GM19324 (cell line): ENCODE measurements around the gene PPP2R3B.
"Not testable (repeated sequence)": the region's sequence is repeated elsewhere in the genome, so short reads cannot be mapped to it uniquely, and the experiment has no call there.

Experiments used
- ATAC-seq: cut with Tn5 transposase; IDR thresholded peaks from one replicate; pipeline ENCODE4 v1.9.1; 2021; ENCODE audit warnings: mild to moderate bottlenecking, moderate library complexity; ENCODE audit not compliant: unreplicated experiment, low FRiP score

The PPP2R3B gene

GRCh38 chrX:340641-341423, 45.9 kb downstream of the PPP2R3B start:
- no peak for ATAC-seq

DNA sequence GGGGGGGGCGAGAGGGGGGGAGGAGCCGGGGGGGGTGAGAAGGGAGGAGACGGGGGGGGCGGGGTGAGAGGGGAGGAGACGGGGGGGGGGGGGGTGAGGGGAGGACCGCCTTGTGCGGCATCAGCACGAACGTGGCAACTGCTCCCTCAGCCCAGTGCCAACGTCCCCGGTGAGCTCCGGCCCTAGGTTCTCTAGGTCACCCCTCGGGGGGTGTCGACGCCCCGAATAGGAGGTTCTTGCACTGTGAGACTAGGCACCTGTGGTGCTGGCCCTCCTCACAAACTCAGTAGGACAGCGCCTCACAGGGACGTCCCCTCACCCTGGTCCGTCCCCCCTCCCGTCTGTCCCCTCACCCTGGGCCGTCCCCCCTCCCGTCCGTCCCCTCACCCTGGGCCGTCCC, 46.6 kb downstream of the PPP2R3B start:
- no peak for ATAC-seq

GRCh38 chrX:338836-339400, 47.8 kb downstream of the PPP2R3B start:
- no peak for ATAC-seq

DNA sequence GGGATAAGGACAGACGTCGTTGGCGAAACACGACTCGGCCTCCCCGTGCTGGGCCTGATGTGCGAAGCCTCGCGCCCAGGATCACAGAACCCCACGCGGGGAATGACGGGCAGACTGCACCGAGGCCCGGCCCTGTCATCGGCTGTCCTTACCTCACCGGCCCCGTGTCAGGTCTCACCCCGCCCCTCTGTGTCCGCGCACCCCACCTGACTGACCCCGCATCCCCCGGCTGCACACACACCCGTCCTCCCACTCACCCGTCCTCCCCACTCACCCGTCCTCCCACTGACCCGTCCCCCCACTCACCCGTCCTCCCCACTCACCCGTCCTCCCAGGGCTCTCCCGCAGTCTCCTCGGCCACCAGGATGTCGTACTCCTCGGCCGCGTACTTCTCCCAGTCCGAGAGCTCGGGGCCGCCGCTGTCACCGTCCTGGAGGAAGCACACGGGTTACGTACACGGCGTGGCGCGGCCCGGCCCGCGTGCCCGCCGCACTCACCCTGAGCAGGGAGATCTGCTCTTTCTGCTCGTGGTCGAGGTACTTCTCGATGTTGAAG, 48.3 kb downstream of the PPP2R3B start:
- ATAC-seq: no peak

DNA sequence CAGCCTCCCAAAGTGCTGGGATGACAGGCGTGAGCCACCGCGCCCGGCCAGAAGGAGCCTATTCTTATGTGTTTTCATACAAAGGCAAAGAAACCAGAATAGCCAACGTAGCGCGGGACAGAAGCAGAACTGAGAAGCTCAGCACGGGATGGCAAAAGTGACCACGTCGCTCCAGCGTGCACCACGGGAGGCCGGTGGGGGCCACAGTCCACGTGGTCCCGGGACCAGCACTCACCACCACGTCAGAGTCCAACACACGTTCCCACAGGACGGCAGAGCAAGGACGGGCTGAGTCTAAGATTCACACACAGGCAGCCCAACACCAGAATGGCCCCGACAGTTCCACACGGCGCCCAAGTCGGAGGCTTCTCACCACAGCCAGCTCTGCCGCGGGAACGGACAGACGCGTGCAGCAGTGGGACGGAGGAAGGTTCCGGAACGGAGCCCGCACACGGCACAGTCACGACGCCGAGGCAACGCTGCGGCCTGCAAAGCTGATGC, 49.3 kb downstream of the PPP2R3B start:
- ATAC-seq: no peak

GRCh38 chrX:336227-336626, 50.5 kb downstream of the PPP2R3B start:
- ATAC-seq: no peak

GRCh38 chrX:335758-336155, 51.0 kb downstream of the PPP2R3B start:
- ATAC-seq: no peak

- ATAC-seq: no peak
Measured at GRCh38 chrX:334971-335757, 51.5 kb downstream of the PPP2R3B start.

- ATAC-seq: no peak
Measured at GRCh38 chrX:334331-334891, 52.3 kb downstream of the PPP2R3B start.

DNA sequence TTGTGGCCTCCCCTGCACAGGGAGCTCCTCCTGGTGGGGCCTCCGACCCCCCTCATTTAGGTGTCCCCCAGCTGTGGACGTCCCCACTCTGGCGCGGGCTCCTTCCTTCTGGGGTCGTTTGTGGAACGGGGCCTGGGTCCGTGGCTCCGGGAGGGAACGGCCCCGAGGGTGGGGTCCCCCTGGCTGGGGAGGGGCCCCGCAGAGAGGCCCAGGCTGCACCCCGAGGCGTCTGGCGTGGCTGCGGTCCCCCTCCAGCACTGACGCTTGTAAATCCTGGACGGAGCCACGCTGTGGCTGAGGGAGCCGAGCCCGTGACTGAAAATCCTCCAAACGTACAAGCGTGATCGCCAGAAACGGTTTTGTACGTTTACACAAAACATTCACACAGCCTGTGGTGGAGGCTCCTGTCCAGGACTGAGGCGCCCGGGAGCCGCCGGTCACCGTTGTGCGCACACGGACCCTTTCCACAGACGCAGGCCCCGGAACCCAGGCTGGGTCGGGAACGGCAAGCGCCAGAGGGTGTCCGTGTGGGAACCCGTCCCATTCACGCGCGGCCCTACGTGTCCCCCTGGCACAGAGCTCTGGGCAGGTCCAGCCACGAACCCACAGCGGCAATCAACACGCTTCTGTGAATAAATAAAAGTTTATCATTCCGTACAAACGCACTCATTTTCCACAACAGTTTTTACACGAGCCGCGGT, 52.9 kb downstream of the PPP2R3B start:
- ATAC-seq: no peak

- ATAC-seq: no peak
Measured at GRCh38 chrX:332916-333610, 53.6 kb downstream of the PPP2R3B start.

DNA sequence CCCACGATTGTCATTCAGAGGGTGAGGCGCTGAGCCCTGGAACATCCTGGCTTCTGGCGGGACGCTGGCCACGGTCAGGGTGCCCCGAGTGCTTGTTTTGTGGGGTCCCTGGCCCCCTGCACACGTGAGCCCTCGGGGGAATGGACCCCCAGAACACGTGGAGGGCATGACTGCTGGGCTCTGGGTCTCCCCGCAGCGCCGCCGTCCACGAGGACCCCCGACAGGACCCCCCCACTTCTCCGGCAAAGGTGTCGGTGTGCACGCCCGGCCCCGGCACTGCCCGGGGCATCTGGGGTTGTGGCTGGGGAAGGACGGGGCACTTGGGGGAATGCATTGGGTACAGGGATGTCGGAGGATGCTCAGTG, 54.2 kb downstream of the PPP2R3B start:
- ATAC-seq: no peak

DNA sequence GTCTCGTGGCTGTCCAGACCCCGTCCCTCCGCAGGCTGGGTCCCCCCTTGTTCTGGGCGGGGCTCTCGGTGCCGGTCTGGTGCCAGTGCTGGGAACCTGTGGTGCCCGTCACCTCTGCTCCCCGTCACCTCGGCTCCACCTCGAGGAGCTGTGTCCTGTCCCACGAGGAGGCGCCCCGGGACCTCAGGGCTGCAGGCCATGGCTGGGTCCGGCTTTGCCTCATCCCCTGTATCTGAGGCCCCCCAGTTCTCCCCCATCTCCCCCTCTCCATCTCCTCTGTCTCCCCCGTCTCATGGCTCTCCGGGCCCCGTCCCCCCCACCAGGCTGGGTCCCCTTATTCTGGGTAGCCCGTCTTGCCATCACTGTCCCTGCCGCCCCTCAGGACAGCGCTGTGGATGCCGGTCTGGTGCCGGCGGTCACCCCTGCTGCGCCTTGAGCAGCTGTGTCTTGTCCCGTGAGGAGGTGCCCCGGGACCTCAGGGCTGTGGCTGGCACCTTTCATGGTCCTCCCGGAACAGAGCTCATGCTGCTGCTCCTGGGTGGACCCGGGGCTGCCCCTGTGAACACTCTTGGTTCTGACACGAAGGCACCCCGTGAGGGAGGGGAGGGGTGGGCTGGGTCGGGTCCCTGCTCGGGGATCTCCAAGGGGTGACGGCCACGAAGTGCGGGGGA, 54.7 kb downstream of the PPP2R3B start:
- ATAC-seq: no peak

DNA sequence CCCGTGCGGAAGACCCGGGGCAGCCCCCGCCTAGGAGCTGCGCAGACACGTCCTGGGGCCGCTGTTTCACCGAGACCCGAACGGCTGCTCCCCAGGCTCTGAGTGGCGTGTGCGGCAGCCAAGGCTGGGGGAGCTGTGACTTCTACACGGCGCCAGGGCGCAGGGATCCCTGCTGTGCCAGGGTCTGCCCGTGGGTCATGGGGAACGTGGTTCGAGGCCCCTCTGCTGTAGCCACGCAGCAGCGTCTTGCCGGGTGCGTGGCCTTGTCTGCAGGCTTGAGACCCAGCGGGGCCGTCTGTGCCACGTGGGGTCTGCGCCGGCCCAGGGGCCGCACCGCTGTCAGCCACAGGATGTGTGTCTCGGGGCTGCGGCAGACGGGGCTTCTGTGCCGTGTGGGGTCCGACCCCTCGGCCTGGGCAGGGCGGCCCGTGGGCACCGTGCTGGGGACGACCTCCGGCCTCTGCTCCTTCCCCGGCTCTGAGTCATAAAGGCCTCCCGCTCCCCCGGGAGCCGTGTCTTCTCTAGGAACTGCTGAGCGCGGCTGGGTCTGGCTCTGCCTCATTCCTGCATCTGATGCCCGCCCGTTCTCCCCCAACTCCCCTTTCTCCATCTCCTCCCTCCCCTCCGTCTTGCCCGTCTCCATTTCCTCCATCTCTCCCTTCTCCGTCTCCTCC, 55.4 kb downstream of the PPP2R3B start:
- ATAC-seq: no peak

- no peak for ATAC-seq
Measured at GRCh38 chrX:330726-331150, 56.0 kb downstream of the PPP2R3B start.

GRCh38 chrX:330141-330725, 56.5 kb downstream of the PPP2R3B start:
- ATAC-seq: not testable (repeated sequence)

- no peak for ATAC-seq
Measured at GRCh38 chrX:329291-329910, 57.3 kb downstream of the PPP2R3B start.

DNA sequence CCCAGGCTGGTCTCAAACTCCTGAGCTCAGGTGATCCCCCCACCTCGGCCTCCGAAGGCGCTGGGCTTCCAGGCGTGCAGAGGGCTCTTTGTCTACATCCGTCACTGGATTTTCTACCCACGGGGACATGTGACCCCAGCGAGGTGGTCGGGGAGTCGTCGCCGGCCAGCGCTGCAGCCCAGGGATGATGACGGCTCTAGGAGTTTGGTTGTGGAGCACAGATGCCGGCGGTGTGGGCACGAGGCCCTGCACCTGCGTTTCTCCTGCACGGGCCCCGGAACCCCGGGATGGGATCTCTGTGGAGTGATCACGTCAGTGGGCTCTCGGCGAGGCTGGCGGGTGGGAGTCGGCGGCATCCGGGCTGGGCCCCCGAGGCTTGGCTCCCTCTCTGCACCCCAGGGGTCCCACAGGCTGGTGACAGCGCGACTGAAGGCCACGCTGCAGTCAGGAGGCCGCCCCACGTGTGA, 59.0 kb downstream of the PPP2R3B start:
- ATAC-seq: no peak
